Activated CD8-positive, alpha-beta T cell treated with anti-CD3 and anti-CD28 coated beads for 36 hours (primary cell): ENCODE data around the gene FAM209A. TPM values are rescaled to one million over a fixed set of nuclear protein-coding genes. Genes with fewer than 3 reads are reported as not detected.
"Not testable (repeated sequence)": the region's sequence is repeated elsewhere in the genome, so short reads cannot be mapped to it uniquely, and the experiment has no call there.

ENCODE experiments used
- ATAC-seq: fragments of 200-7000 bp; cut with Tn5 transposase; one replicate; pipeline ENCODE4 v1.10.0; 2021; ENCODE audit warnings: mild to moderate bottlenecking, moderate library complexity
- CTCF ChIA-PET: fragments of 350-600 bp; sonication (Branson Sonifier 250); formaldehyde crosslinking; loops from one replicate; lab custom pipeline; 2021; ENCODE audit warnings: antibody characterized with exemption; lab: Charles Lee
- POLR2A ChIA-PET: fragments of 350-600 bp; sonication (Branson Sonifier 250); formaldehyde crosslinking; loops from one replicate; lab custom pipeline; 2021; ENCODE audit warnings: antibody characterized with exemption; lab: Charles Lee
- DNase-seq: peaks from one replicate; pipeline ENCODE4 v3.0.0-alpha.2; 2020
- H3K27ac Mint-ChIP-seq: one replicate; pipeline ENCODE4 v1.8.0; 2021; ENCODE audit warnings: mild to moderate bottlenecking, mixed read lengths
- H3K27me3 Mint-ChIP-seq: one replicate; pipeline ENCODE4 v1.8.0; 2021; ENCODE audit warnings: mixed read lengths
- H3K36me3 Mint-ChIP-seq: one replicate; pipeline ENCODE4 v1.8.0; 2021; ENCODE audit warnings: low read depth, mixed read lengths
- H3K4me1 Mint-ChIP-seq: one replicate; pipeline ENCODE4 v1.8.0; 2021; ENCODE audit warnings: low read depth, mixed read lengths
- H3K4me3 Mint-ChIP-seq: one replicate; pipeline ENCODE4 v1.8.0; 2021; ENCODE audit warnings: mild to moderate bottlenecking, moderate library complexity, mixed read lengths
- H3K9me3 Mint-ChIP-seq: one replicate; pipeline ENCODE4 v1.8.0; 2021; ENCODE audit warnings: mixed read lengths
- CTCF ChIP-seq: fragments of 200-600 bp; IDR thresholded peaks from one replicate; pipeline ENCODE4 v1.8.0; 2022; ENCODE audit warnings: antibody characterized with exemption, mild to moderate bottlenecking
- intact Hi-C: fragments of 100-400 bp; cut with micrococcal nuclease; formaldehyde crosslinking; loops from one replicate; pipeline ENCODE4 v1.10.0; 2022
- total RNA-seq, 2 experiments: library from RNA; stranded (reverse); gene quantifications; one replicate each; pipeline ENCODE4 v1.2.3, GENCODE V29; 2021

The FAM209A gene
- total RNA-seq, 2 experiments from 2014 or later = 0.83 to 1.1 TPM

GRCh38 chr20:56522311-56522710, 2.2 kb upstream of the FAM209A start:
- Mint-ChIP-seq H3K27me3 (no peaks in the 10 kb centered on the region), H3K4me3 (no peak overlapping the region), H3K9me3 (peaks cover 21% of the 10 kb centered on the region), H3K27ac (no peak overlapping the region), H3K36me3 (peaks cover 46% of the 10 kb centered on the region), H3K4me1 (no peaks in the 10 kb centered on the region)
- ChIA-PET CTCF (no interaction called here), POLR2A (no interaction called here)
- DNase-seq (no peak), ATAC-seq (no peak)
- TF ChIP-seq CTCF = no peak
- intact Hi-C loops = no loop called here

GRCh38 chr20:56527521-56527920, 3.0 kb downstream of the FAM209A start:
- Mint-ChIP-seq H3K4me3 (no peak overlapping the region), H3K27ac (no peak overlapping the region), H3K36me3 (no peaks in the 10 kb centered on the region), H3K9me3 (no peaks in the 10 kb centered on the region), H3K27me3 (no peaks in the 10 kb centered on the region), H3K4me1 (no peaks in the 10 kb centered on the region)
- POLR2A ChIA-PET = no interaction called here
- no peak for DNase-seq
- ATAC-seq = no peak
- TF ChIP-seq CTCF = no peak
- intact Hi-C loops = no loop called here
- CTCF ChIA-PET = no interaction called here

- H3K4me3 Mint-ChIP-seq, intact Hi-C loops, POLR2A ChIA-PET, H3K36me3 Mint-ChIP-seq, ATAC-seq, H3K27ac Mint-ChIP-seq, H3K9me3 Mint-ChIP-seq, H3K27me3 Mint-ChIP-seq, H3K4me1 Mint-ChIP-seq, CTCF ChIA-PET, DNase-seq: not testable (repeated sequence)
These were observed 8.4 kb downstream of the FAM209A start, which contains the start of gene FAM209B for GRCh38 chr20:56532946-56533345. TSS of gene FAM209B (plus strand) at chr20:56533246. CDS start at chr20:56533342, 96 bp downstream.

GRCh38 chr20:56537997-56538396, 13.5 kb downstream of the FAM209A start:
- Mint-ChIP-seq H3K36me3 (no peaks in the 10 kb centered on the region), H3K4me3 (no peak overlapping the region), H3K9me3 (no peaks in the 10 kb centered on the region), H3K27ac (no peak overlapping the region), H3K27me3 (no peaks in the 10 kb centered on the region), H3K4me1 (no peaks in the 10 kb centered on the region)
- DNase-seq (no peak), ATAC-seq (no peak)
- CTCF ChIA-PET = interaction anchor here (0.8 to 1.9 kb wide), 2 partner anchors 13 to 140 kb away, joined by 3 to 8 read pairs; no protein-coding TSS in a partner anchor
- intact Hi-C loops = no loop called here
- POLR2A ChIA-PET = no interaction called here
- no peak for TF ChIP-seq CTCF

GRCh38 chr20:56540415-56540814, 15.9 kb downstream of the FAM209A start:
- no peaks in the 10 kb centered on the region for H3K4me1 Mint-ChIP-seq
- no peak overlapping the region for H3K27ac Mint-ChIP-seq
- intact Hi-C loops = no loop called here
- no peak overlapping the region for H3K4me3 Mint-ChIP-seq
- CTCF ChIA-PET = interaction anchor here (2.4 kb wide), 1 partner anchor 10 kb away, joined by 12 read pairs; no protein-coding TSS in a partner anchor
- no peaks in the 10 kb centered on the region for H3K9me3 Mint-ChIP-seq
- no peaks in the 10 kb centered on the region for H3K27me3 Mint-ChIP-seq
- no peak for TF ChIP-seq CTCF
- POLR2A ChIA-PET = no interaction called here
- DNase-seq = no peak
- H3K36me3 Mint-ChIP-seq = no peaks in the 10 kb centered on the region
- ATAC-seq = no peak
